Measurements from ENCODE around the gene ACTL7A. TPM values are rescaled to one million over a fixed set of nuclear protein-coding genes. Genes with fewer than 3 reads are reported as not detected.
"Not testable (repeated sequence)": the region's sequence is repeated elsewhere in the genome, so short reads cannot be mapped to it uniquely, and the experiment has no call there.

ACTL7A gene
- not detected for polyA plus RNA-seq (ENCODE audit: insufficient read length in 4 of 4)

- no peak for DNase-seq (ENCODE audit: low read depth in 4 of 4, low spot score in 2 of 4)
Measured at GRCh38 chr9:108861997-108862396, at the start of gene ACTL7A. ACTL7A (plus strand) TSS chr9:108862266; CDS start chr9:108862323, 57 bp downstream.

GRCh38 chr9:108812396-108813025, 49.6 kb upstream of the ACTL7A start:
- DNase-seq (ENCODE audit: low read depth in 4 of 4, low spot score in 2 of 4), result no peak

GRCh38 chr9:108813951-108814601, 48.0 kb upstream of the ACTL7A start:
- no peak for DNase-seq (ENCODE audit: low read depth in 4 of 4, low spot score in 2 of 4)

- no peak for DNase-seq (ENCODE audit: low read depth in 4 of 4, low spot score in 2 of 4)
Measured at GRCh38 chr9:108815156-108815555, 46.9 kb upstream of the ACTL7A start.

- DNase-seq (ENCODE audit: low read depth in 4 of 4, low spot score in 2 of 4), result no peak
Measured at GRCh38 chr9:108816037-108816436, 46.0 kb upstream of the ACTL7A start.

- no peak for DNase-seq (ENCODE audit: low read depth in 4 of 4, low spot score in 2 of 4)
Measured at GRCh38 chr9:108823829-108824228, 38.2 kb upstream of the ACTL7A start.

GRCh38 chr9:108830272-108830671, 31.8 kb upstream of the ACTL7A start:
- DNase-seq (ENCODE audit: low read depth in 4 of 4, low spot score in 2 of 4), result no peak

GRCh38 chr9:108831496-108832178, 30.4 kb upstream of the ACTL7A start:
- DNase-seq (ENCODE audit: low read depth in 4 of 4, low spot score in 2 of 4), result no peak

- DNase-seq (ENCODE audit: low read depth in 4 of 4, low spot score in 2 of 4), result no peak
Measured at GRCh38 chr9:108832179-108832500, 29.9 kb upstream of the ACTL7A start.

GRCh38 chr9:108834959-108835665, 27.0 kb upstream of the ACTL7A start:
- DNase-seq (ENCODE audit: low read depth in 4 of 4, low spot score in 2 of 4), result no peak

- no peak for DNase-seq (ENCODE audit: low read depth in 4 of 4, low spot score in 2 of 4)
Measured at GRCh38 chr9:108835831-108836230, 26.2 kb upstream of the ACTL7A start.

- no peak for DNase-seq (ENCODE audit: low read depth in 4 of 4, low spot score in 2 of 4)
Measured at GRCh38 chr9:108836319-108836718, 25.7 kb upstream of the ACTL7A start.

- no peak for DNase-seq (ENCODE audit: low read depth in 4 of 4, low spot score in 2 of 4)
Measured at GRCh38 chr9:108836781-108837180, 25.3 kb upstream of the ACTL7A start.

- no peak for DNase-seq (ENCODE audit: low read depth in 4 of 4, low spot score in 2 of 4)
Measured at GRCh38 chr9:108837530-108837929, 24.5 kb upstream of the ACTL7A start.

GRCh38 chr9:108838017-108838416, 24.0 kb upstream of the ACTL7A start:
- DNase-seq (ENCODE audit: low read depth in 4 of 4, low spot score in 2 of 4), result no peak

- not testable (repeated sequence) for DNase-seq (ENCODE audit: low read depth in 4 of 4, low spot score in 2 of 4)
Measured at GRCh38 chr9:108839561-108839960, 22.5 kb upstream of the ACTL7A start.

- no peak for DNase-seq (ENCODE audit: low read depth in 4 of 4, low spot score in 2 of 4)
Measured at GRCh38 chr9:108842610-108843295, 19.3 kb upstream of the ACTL7A start.

GRCh38 chr9:108844391-108844790, 17.7 kb upstream of the ACTL7A start:
- DNase-seq (ENCODE audit: low read depth in 4 of 4, low spot score in 2 of 4), result no peak

- no peak for DNase-seq (ENCODE audit: low read depth in 4 of 4, low spot score in 2 of 4)
Measured at GRCh38 chr9:108844856-108845255, 17.2 kb upstream of the ACTL7A start.

GRCh38 chr9:108845507-108845906, 16.6 kb upstream of the ACTL7A start:
- DNase-seq (ENCODE audit: low read depth in 4 of 4, low spot score in 2 of 4), result no peak

- DNase-seq (ENCODE audit: low read depth in 4 of 4, low spot score in 2 of 4), result no peak
Measured at GRCh38 chr9:108845947-108846346, 16.1 kb upstream of the ACTL7A start.

Data from left renal cortex interstitium (tissue), 4 donors.